Right kidney (tissue), 1 donor: ENCODE measurements around the gene C10orf90.
"Not testable (repeated sequence)": the region's sequence is repeated elsewhere in the genome, so short reads cannot be mapped to it uniquely, and the experiment has no call there.

Experiments
- DNase-seq: peaks from one replicate; pipeline ENCODE4 v3.0.0-alpha.2; 2016

The C10orf90 gene

GRCh38 chr10:126583552-126584200 is 86.8 kb downstream of the C10orf90 start:
- no peak for DNase-seq

GRCh38 chr10:126581648-126582046 is 88.8 kb downstream of the C10orf90 start:
- no peak for DNase-seq

GRCh38 chr10:126580873-126581647 is 89.4 kb downstream of the C10orf90 start:
- DNase-seq: no peak

GRCh38 chr10:126576336-126576735 is 94.2 kb downstream of the C10orf90 start:
- DNase-seq: no peak

GRCh38 chr10:126570621-126571602 is 99.6 kb downstream of the C10orf90 start:
- DNase-seq: no peak

GRCh38 chr10:126570245-126570570 is 100.3 kb downstream of the C10orf90 start:
- no peak for DNase-seq

GRCh38 chr10:126569513-126570244 is 100.8 kb downstream of the C10orf90 start:
- no peak for DNase-seq

- DNase-seq: no peak
Observed at GRCh38 chr10:126568809-126569385, 101.6 kb downstream of the C10orf90 start.

GRCh38 chr10:126565871-126566270 is 104.6 kb downstream of the C10orf90 start:
- no peak for DNase-seq

GRCh38 chr10:126565441-126565840 is 105.1 kb downstream of the C10orf90 start:
- DNase-seq: no peak

GRCh38 chr10:126564326-126564888 is 106.1 kb downstream of the C10orf90 start:
- DNase-seq: no peak

- no peak for DNase-seq
Observed at GRCh38 chr10:126563361-126563760, 107.1 kb downstream of the C10orf90 start.

GRCh38 chr10:126561921-126562680 is 108.4 kb downstream of the C10orf90 start:
- DNase-seq: no peak

GRCh38 chr10:126561294-126561920 is 109.1 kb downstream of the C10orf90 start:
- DNase-seq: no peak

- no peak for DNase-seq
Observed at GRCh38 chr10:126558881-126559280, 111.6 kb downstream of the C10orf90 start.

- DNase-seq: no peak
Observed at GRCh38 chr10:126551202-126551601, 119.3 kb downstream of the C10orf90 start.

GRCh38 chr10:126550586-126550985 is 119.9 kb downstream of the C10orf90 start:
- DNase-seq: not testable (repeated sequence)

GRCh38 chr10:126549344-126549743 is 121.1 kb downstream of the C10orf90 start:
- DNase-seq: no peak

- no peak for DNase-seq
Observed at GRCh38 chr10:126544565-126544964, 125.9 kb downstream of the C10orf90 start.
